Mesothelial cell of epicardium (in vitro differentiated cells): ENCODE results near the gene HAUS3. TPM values are rescaled to one million over a fixed set of nuclear protein-coding genes. Genes with fewer than 3 reads are reported as not detected.
"Not testable (repeated sequence)": the region's sequence is repeated elsewhere in the genome, so short reads cannot be mapped to it uniquely, and the experiment has no call there.

ENCODE experiments used
- DNase-seq, 2 experiments: peaks; one replicate each; pipeline ENCODE4 v3.0.0; 2021; ENCODE audit warnings: low spot score in 2 of 2; ENCODE audit not compliant: unreplicated experiment in 2 of 2
- H3K27ac Mint-ChIP-seq: 2 replicates; pipeline ENCODE4 v1.8.0; 2021; ENCODE audit warnings: mixed read lengths
- H3K27me3 Mint-ChIP-seq: 2 replicates; pipeline ENCODE4 v1.8.0; 2021; ENCODE audit warnings: low read depth, mixed read lengths
- H3K36me3 Mint-ChIP-seq: 2 replicates; pipeline ENCODE4 v1.8.0; 2021; ENCODE audit warnings: mixed read lengths
- H3K4me1 Mint-ChIP-seq: 2 replicates; pipeline ENCODE4 v1.8.0; 2021; ENCODE audit warnings: mixed read lengths
- H3K4me3 Mint-ChIP-seq: 2 replicates; pipeline ENCODE4 v1.8.0; 2021; ENCODE audit warnings: mild to moderate bottlenecking, moderate library complexity, mixed read lengths
- H3K9me3 Mint-ChIP-seq: 2 replicates; pipeline ENCODE4 v1.8.0; 2021; ENCODE audit warnings: mixed read lengths
- total RNA-seq: library from RNA; stranded (reverse); gene quantifications from 3 replicates; pipeline ENCODE4 v1.2.1, GENCODE V29; 2021
- TF ChIP-seq, protein P1 (sequence below): fragments of 200-600 bp; sonication (generic); IDR thresholded peaks from one replicate; pipeline ENCODE4 v1.5.0; 2021; ENCODE audit warnings: antibody characterized with exemption; ENCODE audit not compliant: unreplicated experiment

HAUS3 gene
- total RNA-seq, 1 donor from 2014 or later, result 16.9 TPM

DNA sequence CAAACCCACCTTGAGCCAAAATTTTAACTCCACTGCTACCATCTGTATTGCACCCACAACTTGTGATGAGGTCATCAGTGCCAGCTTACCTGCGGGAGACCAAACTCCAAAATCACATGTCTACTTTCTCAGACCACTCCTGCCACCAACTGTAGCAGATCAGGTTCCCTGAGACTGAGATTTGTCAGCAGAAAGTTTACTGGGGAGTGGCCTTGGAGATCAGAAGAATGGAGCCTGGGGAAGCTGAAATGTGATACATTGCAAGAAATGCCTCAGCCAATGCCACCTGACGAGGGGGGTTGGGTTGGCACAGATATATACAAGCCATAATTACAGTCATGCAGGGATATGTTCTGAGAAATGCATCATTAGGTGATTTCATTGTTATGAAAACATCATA lies 19.1 kb downstream of the HAUS3 start:
- Mint-ChIP-seq H3K36me3 (no peaks in the 10 kb centered on the region), H3K4me1 (no peaks in the 10 kb centered on the region), H3K27me3 (no peaks in the 10 kb centered on the region), H3K4me3 (no peak overlapping the region), H3K9me3 (no peaks in the 10 kb centered on the region), H3K27ac (no peak overlapping the region)
- TF ChIP-seq, protein P1, sequence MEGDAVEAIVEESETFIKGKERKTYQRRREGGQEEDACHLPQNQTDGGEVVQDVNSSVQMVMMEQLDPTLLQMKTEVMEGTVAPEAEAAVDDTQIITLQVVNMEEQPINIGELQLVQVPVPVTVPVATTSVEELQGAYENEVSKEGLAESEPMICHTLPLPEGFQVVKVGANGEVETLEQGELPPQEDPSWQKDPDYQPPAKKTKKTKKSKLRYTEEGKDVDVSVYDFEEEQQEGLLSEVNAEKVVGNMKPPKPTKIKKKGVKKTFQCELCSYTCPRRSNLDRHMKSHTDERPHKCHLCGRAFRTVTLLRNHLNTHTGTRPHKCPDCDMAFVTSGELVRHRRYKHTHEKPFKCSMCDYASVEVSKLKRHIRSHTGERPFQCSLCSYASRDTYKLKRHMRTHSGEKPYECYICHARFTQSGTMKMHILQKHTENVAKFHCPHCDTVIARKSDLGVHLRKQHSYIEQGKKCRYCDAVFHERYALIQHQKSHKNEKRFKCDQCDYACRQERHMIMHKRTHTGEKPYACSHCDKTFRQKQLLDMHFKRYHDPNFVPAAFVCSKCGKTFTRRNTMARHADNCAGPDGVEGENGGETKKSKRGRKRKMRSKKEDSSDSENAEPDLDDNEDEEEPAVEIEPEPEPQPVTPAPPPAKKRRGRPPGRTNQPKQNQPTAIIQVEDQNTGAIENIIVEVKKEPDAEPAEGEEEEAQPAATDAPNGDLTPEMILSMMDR, result no peak
- no peak for DNase-seq

DNA sequence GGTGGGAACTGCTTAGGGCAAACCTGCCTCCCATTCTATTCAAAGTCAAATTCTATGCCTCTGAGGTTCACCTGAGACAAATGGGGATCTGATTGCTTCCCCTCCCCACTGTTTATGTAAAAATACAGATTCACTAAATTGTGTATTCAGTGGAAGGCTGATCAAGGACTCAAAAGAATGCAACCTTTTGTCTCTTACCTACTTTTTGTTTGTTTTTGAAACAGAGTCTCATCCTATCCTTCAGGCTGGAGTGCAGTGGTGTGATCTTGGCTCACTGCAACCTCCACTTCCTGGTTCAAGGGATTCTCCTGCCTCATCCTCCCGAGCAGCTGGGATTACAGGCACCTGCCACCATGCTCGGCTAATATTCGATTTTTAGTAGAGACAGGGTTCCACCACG lies 20.5 kb downstream of the HAUS3 start:
- not testable (repeated sequence) for H3K27me3 Mint-ChIP-seq, H3K4me1 Mint-ChIP-seq, H3K36me3 Mint-ChIP-seq, H3K27ac Mint-ChIP-seq, H3K4me3 Mint-ChIP-seq, H3K9me3 Mint-ChIP-seq, DNase-seq

DNA sequence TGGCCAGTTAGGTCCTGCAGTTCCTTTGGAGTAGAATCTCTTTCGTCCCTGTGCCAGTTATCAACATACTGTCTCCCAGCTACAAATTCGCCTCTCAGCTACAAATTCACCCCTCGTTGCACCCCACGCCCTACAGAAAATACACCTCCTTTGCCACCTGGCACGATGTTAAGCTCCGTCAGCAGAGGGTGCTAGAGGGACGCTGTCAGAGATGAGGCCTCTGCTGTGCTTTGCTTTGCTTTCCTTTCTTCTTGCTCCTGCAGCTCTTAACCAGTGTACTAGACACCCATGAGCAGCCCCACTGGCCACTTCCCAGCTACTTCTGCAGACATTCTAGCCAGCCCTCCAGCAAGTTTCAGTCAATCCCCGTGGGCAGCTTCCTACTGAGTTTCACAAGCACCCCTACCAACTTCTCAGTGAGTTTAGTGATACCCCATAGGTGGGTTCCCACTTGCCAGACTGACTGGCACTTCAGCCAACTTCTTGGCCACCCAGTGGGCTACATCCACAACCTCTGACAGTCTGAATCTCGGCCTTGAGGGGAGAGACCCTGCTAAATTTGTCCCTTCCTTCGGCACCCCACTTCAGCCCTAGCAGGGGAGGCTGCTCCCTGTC lies 21.8 kb downstream of the HAUS3 start:
- peak; percentile 51 to 80 for DNase-seq
- H3K4me1 Mint-ChIP-seq, result no peaks in the 10 kb centered on the region
- H3K4me3 Mint-ChIP-seq, result no peak overlapping the region
- peaks cover 8% of the 10 kb centered on the region for H3K27me3 Mint-ChIP-seq
- no peaks in the 10 kb centered on the region for H3K36me3 Mint-ChIP-seq
- TF ChIP-seq, protein P1, result peak; percentile 62
- H3K27ac Mint-ChIP-seq, result no peak overlapping the region
- H3K9me3 Mint-ChIP-seq, result no peaks in the 10 kb centered on the region

DNA sequence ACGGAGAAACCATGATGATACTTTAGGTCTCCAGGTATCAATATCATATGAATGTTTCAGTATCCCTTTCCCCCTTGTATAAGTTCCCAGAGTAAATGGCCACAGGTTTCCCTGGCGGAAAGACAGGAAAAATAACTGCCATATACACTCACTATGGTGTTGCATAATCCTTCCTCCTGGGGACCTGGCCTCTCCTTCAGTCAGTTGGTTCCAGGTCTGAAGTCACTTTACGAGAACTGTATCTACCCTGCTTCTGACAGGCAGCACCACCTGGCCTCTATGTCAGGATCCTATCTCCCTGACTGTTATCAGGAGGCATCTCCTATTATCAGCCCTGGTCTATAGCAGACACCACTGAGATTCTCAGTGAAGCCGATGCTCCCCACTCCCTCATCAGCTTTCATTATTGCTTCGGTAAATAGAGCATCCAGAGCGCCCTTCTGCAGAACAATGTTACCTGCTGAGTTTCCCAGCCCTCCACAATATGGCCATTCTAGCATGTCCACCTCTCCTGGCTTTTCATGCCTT lies 22.6 kb downstream of the HAUS3 start:
- Mint-ChIP-seq H3K27ac (no peak overlapping the region), H3K36me3 (no peaks in the 10 kb centered on the region)

DNA sequence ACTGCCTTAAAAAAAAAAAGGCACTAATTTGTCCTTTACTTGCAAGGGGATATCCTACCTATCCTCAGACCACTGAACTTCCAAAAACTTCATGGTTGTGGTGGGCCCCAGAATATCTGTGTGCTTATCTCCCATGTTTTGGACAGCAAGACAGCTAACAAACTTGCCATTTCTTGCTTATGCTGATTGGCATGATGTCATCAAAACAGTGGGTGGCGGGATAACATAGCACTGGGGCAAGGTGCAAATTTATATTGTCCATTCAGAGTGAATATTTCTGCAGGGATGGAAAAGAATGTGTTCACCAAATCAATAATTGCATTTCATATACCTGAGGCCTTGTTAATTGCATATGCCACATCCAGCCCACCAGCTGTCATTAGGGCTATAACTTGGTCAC lies 23.5 kb downstream of the HAUS3 start:
- H3K27ac Mint-ChIP-seq, result no peak overlapping the region
- no peaks in the 10 kb centered on the region for H3K4me1 Mint-ChIP-seq
- peaks cover 8% of the 10 kb centered on the region for H3K27me3 Mint-ChIP-seq
- no peaks in the 10 kb centered on the region for H3K9me3 Mint-ChIP-seq
- no peaks in the 10 kb centered on the region for H3K36me3 Mint-ChIP-seq
- no peak for DNase-seq
- TF ChIP-seq, protein P1, result no peak
- H3K4me3 Mint-ChIP-seq, result no peak overlapping the region

More for the DNA sequence above, 22.6 kb downstream of the HAUS3 start:
- no peak for DNase-seq
- no peaks in the 10 kb centered on the region for H3K4me1 Mint-ChIP-seq
- H3K27me3 Mint-ChIP-seq, result peaks cover 8% of the 10 kb centered on the region
- no peaks in the 10 kb centered on the region for H3K9me3 Mint-ChIP-seq
- TF ChIP-seq, protein P1, result no peak
- no peak overlapping the region for H3K4me3 Mint-ChIP-seq

DNA sequence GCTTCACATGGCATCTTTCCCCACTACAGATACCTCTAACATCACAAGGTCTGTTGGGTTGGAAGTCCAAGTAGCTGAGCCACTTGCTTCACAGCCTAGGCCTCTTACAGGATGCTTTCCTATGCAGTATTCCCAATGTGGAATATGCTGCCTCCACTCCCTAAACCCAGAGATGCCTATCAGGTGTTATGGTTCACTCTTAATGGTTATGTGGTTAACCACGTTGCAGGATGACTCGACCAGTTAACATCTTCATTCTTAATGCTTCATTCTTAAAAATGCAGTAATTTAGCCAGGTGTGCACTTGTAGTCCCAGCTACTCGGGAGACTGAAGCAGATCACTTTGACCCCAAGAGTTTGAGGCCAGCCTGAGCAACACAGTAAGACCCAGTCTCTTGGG lies 24.2 kb downstream of the HAUS3 start:
- Mint-ChIP-seq H3K27me3 (peaks cover 8% of the 10 kb centered on the region), H3K4me1 (no peaks in the 10 kb centered on the region), H3K9me3 (no peaks in the 10 kb centered on the region), H3K36me3 (no peaks in the 10 kb centered on the region), H3K27ac (no peak overlapping the region), H3K4me3 (no peak overlapping the region)
- TF ChIP-seq, protein P1, result no peak
- DNase-seq, result no peak
